Sigmoid colon (tissue), 3 donors: ENCODE measurements around the gene ACP4.

Experiments
- CTCF ChIP-seq, 4 experiments: fragments of 450-650 bp in 3 of 4; fragments of 200-600 bp in 1 of 4; IDR thresholded peaks; one replicate each; pipeline ENCODE4 v1.5.1; 2016 to 2019; ENCODE audit warnings: antibody characterized with exemption in 4 of 4, mild to moderate bottlenecking in 3 of 4, moderate library complexity in 2 of 4
- POLR2A ChIP-seq, 2 donors: fragments of 450-650 bp; IDR thresholded peaks; one replicate each; pipeline ENCODE4 v1.6.1; 2016; ENCODE audit warnings: antibody characterized with exemption in 2 of 2, mild to moderate bottlenecking in 2 of 2, moderate library complexity in 2 of 2

- TF ChIP-seq CTCF (IDR thresholded peaks at IDR 0.05) = no peak
- TF ChIP-seq POLR2A (IDR thresholded peaks at IDR 0.05) = no peak
Observed at GRCh38 chr19:50768277-50768676, 21.9 kb upstream of the ACP4 start.
